Adrenal gland (tissue), 5 donors: ENCODE results near the gene CCL4.
"Not testable (repeated sequence)": the region's sequence is repeated elsewhere in the genome, so short reads cannot be mapped to it uniquely, and the experiment has no call there.

Source experiments
- POLR2A ChIP-seq, 2 donors: fragments of 450-650 bp; IDR thresholded peaks; one replicate each; pipeline ENCODE4 v1.6.1; 2017; ENCODE audit warnings: antibody characterized with exemption in 2 of 2, mild to moderate bottlenecking in 2 of 2, moderate library complexity in 1 of 2
- TF ChIP-seq, protein P1 (sequence below), 6 experiments: fragments of 450-650 bp in 4 of 6; fragments of 200-600 bp in 2 of 6; sonication (generic) in 1 of 6; IDR thresholded peaks; 1 replicate in 5 of 6; 2 replicates in 1 of 6; pipeline versions ENCODE4 v1.5.1 to v1.8.0; 2016 to 2021; ENCODE audit warnings: antibody characterized with exemption in 6 of 6, mild to moderate bottlenecking in 2 of 6, moderate library complexity in 1 of 6
- donor health status: DM: no; HTN: no; CAD: no.

GRCh38 chr17:36103401-36103975 lies at the start of gene CCL4:
- TF ChIP-seq, protein P1, sequence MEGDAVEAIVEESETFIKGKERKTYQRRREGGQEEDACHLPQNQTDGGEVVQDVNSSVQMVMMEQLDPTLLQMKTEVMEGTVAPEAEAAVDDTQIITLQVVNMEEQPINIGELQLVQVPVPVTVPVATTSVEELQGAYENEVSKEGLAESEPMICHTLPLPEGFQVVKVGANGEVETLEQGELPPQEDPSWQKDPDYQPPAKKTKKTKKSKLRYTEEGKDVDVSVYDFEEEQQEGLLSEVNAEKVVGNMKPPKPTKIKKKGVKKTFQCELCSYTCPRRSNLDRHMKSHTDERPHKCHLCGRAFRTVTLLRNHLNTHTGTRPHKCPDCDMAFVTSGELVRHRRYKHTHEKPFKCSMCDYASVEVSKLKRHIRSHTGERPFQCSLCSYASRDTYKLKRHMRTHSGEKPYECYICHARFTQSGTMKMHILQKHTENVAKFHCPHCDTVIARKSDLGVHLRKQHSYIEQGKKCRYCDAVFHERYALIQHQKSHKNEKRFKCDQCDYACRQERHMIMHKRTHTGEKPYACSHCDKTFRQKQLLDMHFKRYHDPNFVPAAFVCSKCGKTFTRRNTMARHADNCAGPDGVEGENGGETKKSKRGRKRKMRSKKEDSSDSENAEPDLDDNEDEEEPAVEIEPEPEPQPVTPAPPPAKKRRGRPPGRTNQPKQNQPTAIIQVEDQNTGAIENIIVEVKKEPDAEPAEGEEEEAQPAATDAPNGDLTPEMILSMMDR (IDR thresholded peaks at IDR 0.05), result not testable (repeated sequence)
- not testable (repeated sequence) for TF ChIP-seq POLR2A (IDR thresholded peaks at IDR 0.05)
